ENCODE results near the gene PXK.

GRCh38 chr3:58299075-58299474, 33.6 kb upstream of the PXK start:
- TF ChIP-seq CTCF (conservative IDR thresholded peaks at IDR 0.05; ENCODE audit: low read length) (no peak), EZH2phosphoT487 (IDR thresholded peaks at IDR 0.05; ENCODE audit: borderline replicate concordance) (no peak)

All from Loucy (cell line).